H1 (cell line): ENCODE measurements around the gene CFAP221. TPM values are rescaled to one million over a fixed set of nuclear protein-coding genes. Genes with fewer than 3 reads are reported as not detected.

Experiments
- CTCF ChIA-PET: fragments of 300-600 bp; sonication (Branson Sonifier 250); formaldehyde crosslinking; loops from one replicate; lab custom pipeline; 2021; ENCODE audit not compliant: partially characterized antibody; lab: Charles Lee
- POLR2A ChIA-PET: fragments of 300-600 bp; sonication (Branson Sonifier 250); formaldehyde crosslinking; loops from one replicate; lab custom pipeline; 2021; ENCODE audit warnings: inconsistent platforms; ENCODE audit not compliant: partially characterized antibody; lab: Charles Lee
- DNase-seq, 2 experiments: peaks; one replicate each; pipeline versions ENCODE4 v3.0.0 to v3.0.0-alpha.2; 2010 to 2022; ENCODE audit warnings: low spot score in 2 of 2, low read depth in 1 of 2, mixed read lengths in 1 of 2
- FAIRE-seq: peaks from 2 replicates; lab custom pipeline; 2011; peaks lifted over from hg19 to GRCh38; lab: Jason Lieb, UNC
- H2AFZ ChIP-seq: 2 replicates; pipeline ENCODE4 v1.8.1; 2012; ENCODE audit warnings: low read length, inconsistent platforms
- H2AK5ac ChIP-seq: 2 replicates; pipeline ENCODE4 v1.6.1; 2013; ENCODE audit warnings: low read depth, low read length
- H2BK120ac ChIP-seq: replicated peaks from 2 replicates; pipeline ENCODE3; 2013; ENCODE audit warnings: low read depth, low read length, inconsistent platforms
- H2BK12ac ChIP-seq: 2 replicates; pipeline ENCODE4 v1.6.1; 2013; ENCODE audit warnings: low read depth, low read length
- H2BK15ac ChIP-seq: 2 replicates; pipeline ENCODE4 v1.6.1; 2013; ENCODE audit warnings: low read length
- H2BK20ac ChIP-seq: 2 replicates; pipeline ENCODE4 v1.6.1; 2013; ENCODE audit warnings: low read length
- H2BK5ac ChIP-seq: 2 replicates; pipeline ENCODE4 v1.6.1; 2013; ENCODE audit warnings: low read depth, low read length
- H3K14ac ChIP-seq: 2 replicates; pipeline ENCODE4 v1.6.1; 2013; ENCODE audit warnings: inconsistent platforms; ENCODE audit not compliant: insufficient read length
- H3K18ac ChIP-seq: 2 replicates; pipeline ENCODE4 v1.6.1; 2013; ENCODE audit warnings: low read length; ENCODE audit errors: extremely low read depth
- H3K23ac ChIP-seq: 2 replicates; pipeline ENCODE4 v1.6.1; 2013; ENCODE audit warnings: inconsistent platforms; ENCODE audit not compliant: insufficient read length
- H3K23me2 ChIP-seq: 2 replicates; pipeline ENCODE4 v1.6.1; 2013; ENCODE audit warnings: low read depth, low read length
- H3K27ac ChIP-seq: 2 replicates; pipeline ENCODE4 v1.6.1; 2011; ENCODE audit warnings: low read depth, low read length, inconsistent platforms
- H3K27me3 ChIP-seq, 4 experiments: replicated peaks in 1 of 4; 1 replicate in 1 of 4; 2 replicates in 3 of 4; pipeline versions ENCODE4 v1.6.1 to v1.8.1; 2011 to 2013; ENCODE audit warnings: low read length in 3 of 4, mild to moderate bottlenecking in 3 of 4, inconsistent platforms in 2 of 4, mixed read lengths in 2 of 4, moderate library complexity in 1 of 4; ENCODE audit not compliant: control insufficient read depth in 3 of 4, insufficient read depth in 3 of 4; ENCODE audit errors: extremely low read depth in 1 of 4
- H3K36me3 ChIP-seq, 4 experiments: 2 replicates each; pipeline versions ENCODE4 v1.6.1 to v1.8.1; 2011 to 2013; ENCODE audit warnings: mild to moderate bottlenecking in 4 of 4, low read length in 3 of 4, moderate library complexity in 2 of 4, control low read depth in 1 of 4, inconsistent platforms in 1 of 4; ENCODE audit not compliant: insufficient read depth in 4 of 4, control insufficient read depth in 2 of 4
- H3K4ac ChIP-seq: replicated peaks from 2 replicates; pipeline ENCODE3; 2013; ENCODE audit warnings: low read length, low read depth, mixed read lengths, inconsistent platforms; ENCODE audit not compliant: insufficient read length
- H3K4me1 ChIP-seq, 4 experiments: replicated peaks in 1 of 4; 1 replicate in 1 of 4; 2 replicates in 3 of 4; pipeline versions ENCODE4 v1.6.1 to v1.8.1; 2011 to 2013; ENCODE audit warnings: low read length in 3 of 4, inconsistent platforms in 2 of 4, mixed read lengths in 1 of 4; ENCODE audit not compliant: insufficient read depth in 4 of 4, control insufficient read depth in 3 of 4
- H3K4me2 ChIP-seq, 2 experiments: 2 replicates each; pipeline versions ENCODE4 v1.6.1 to v1.8.1; 2011 to 2013; ENCODE audit warnings: low read depth in 2 of 2, low read length in 2 of 2, control low read depth in 1 of 2, inconsistent platforms in 1 of 2, mild to moderate bottlenecking in 1 of 2; ENCODE audit not compliant: insufficient read depth in 1 of 2
- H3K4me3 ChIP-seq, 4 experiments: fragments of 200-600, 300-600 bp in 1 of 4; sonication (generic), shearing (Covaris generic), sonication (Bioruptor Twin) in 1 of 4; 2 replicates each; pipeline versions ENCODE4 v1.5.1 to v1.8.1; 2011 to 2016; ENCODE audit warnings: low read length in 4 of 4, low read depth in 3 of 4, control low read depth in 2 of 4, inconsistent platforms in 2 of 4, mild to moderate bottlenecking in 2 of 4, mixed read lengths in 1 of 4, moderate library complexity in 1 of 4; ENCODE audit not compliant: insufficient read depth in 2 of 4; ENCODE audit errors: extremely low read depth in 1 of 4
- H3K56ac ChIP-seq: replicated peaks from 2 replicates; pipeline ENCODE3; 2013; ENCODE audit warnings: low read depth, mild to moderate bottlenecking, mixed read lengths, low read length, inconsistent platforms; ENCODE audit not compliant: insufficient read length
- H3K79me1 ChIP-seq: 2 replicates; pipeline ENCODE4 v1.6.1; 2013; ENCODE audit warnings: low read depth, low read length, control low read depth
- H3K79me2 ChIP-seq, 2 experiments: 2 replicates each; pipeline versions ENCODE4 v1.6.1 to v1.8.1; 2012 to 2013; ENCODE audit warnings: low read length in 2 of 2, mild to moderate bottlenecking in 2 of 2, inconsistent platforms in 1 of 2; ENCODE audit not compliant: insufficient read depth in 2 of 2, control insufficient read depth in 1 of 2
- H3K9ac ChIP-seq, 4 experiments: replicated peaks in 1 of 4; 1 replicate in 1 of 4; 2 replicates in 3 of 4; pipeline versions ENCODE4 v1.6.1 to v1.8.1; 2011 to 2013; ENCODE audit warnings: low read depth in 3 of 4, low read length in 3 of 4, control low read depth in 2 of 4, mild to moderate bottlenecking in 2 of 4, moderate library complexity in 2 of 4, inconsistent platforms in 1 of 4; ENCODE audit errors: extremely low read depth in 1 of 4
- H3K9me3 ChIP-seq, 2 experiments: 2 replicates each; pipeline versions ENCODE4 v1.6.1 to v1.8.1; 2012 to 2013; ENCODE audit warnings: mild to moderate bottlenecking in 2 of 2, moderate library complexity in 2 of 2, control low read depth in 1 of 2, inconsistent platforms in 1 of 2, low read depth in 1 of 2, low read length in 1 of 2, mixed read lengths in 1 of 2; ENCODE audit not compliant: insufficient read depth in 2 of 2
- H4K20me1 ChIP-seq, 2 experiments: replicated peaks in 1 of 2; 2 replicates each; pipeline versions ENCODE3 to v1.8.1; 2011 to 2013; ENCODE audit warnings: inconsistent platforms in 2 of 2, low read length in 2 of 2, mild to moderate bottlenecking in 1 of 2; ENCODE audit not compliant: insufficient read depth in 2 of 2, control insufficient read depth in 1 of 2
- H4K5ac ChIP-seq: 2 replicates; pipeline ENCODE4 v1.6.1; 2013; ENCODE audit warnings: low read length, low read depth, mixed read lengths, inconsistent platforms; ENCODE audit not compliant: insufficient read length
- H4K8ac ChIP-seq: 2 replicates; pipeline ENCODE4 v1.8.0; 2013; ENCODE audit warnings: mild to moderate bottlenecking, moderate library complexity, low read length, inconsistent platforms; ENCODE audit not compliant: insufficient read depth; ENCODE audit errors: extremely low read depth
- H4K91ac ChIP-seq: replicated peaks from 2 replicates; pipeline ENCODE3; 2013; ENCODE audit warnings: low read length, mixed read lengths, inconsistent platforms; ENCODE audit not compliant: insufficient read length
- BACH1 ChIP-seq: IDR thresholded peaks from 2 replicates; pipeline ENCODE4 v1.6.1; 2012; ENCODE audit warnings: low read length, improper control_type of control experiment
- GABPA ChIP-seq: IDR thresholded peaks from 2 replicates; pipeline ENCODE4 v1.6.1; 2011; ENCODE audit warnings: mild to moderate bottlenecking, low read length, moderate library complexity, borderline replicate concordance; ENCODE audit not compliant: insufficient read depth
- JUN ChIP-seq: IDR thresholded peaks from 2 replicates; pipeline ENCODE4 v1.6.1; 2011; ENCODE audit warnings: low read depth, mild to moderate bottlenecking, improper control_type of control experiment, low read length
- MAFK ChIP-seq: IDR thresholded peaks from 2 replicates; pipeline ENCODE4 v1.6.1; 2012; ENCODE audit warnings: low read depth, mild to moderate bottlenecking, improper control_type of control experiment, low read length
- MAX ChIP-seq: IDR thresholded peaks from 2 replicates; pipeline ENCODE4 v1.6.1; 2012; ENCODE audit warnings: inconsistent platforms
- POLR2AphosphoS5 ChIP-seq: IDR thresholded peaks from 2 replicates; pipeline ENCODE4 v1.6.1; 2011; ENCODE audit warnings: low read depth, low read length
- RNF2 ChIP-seq: fragments of 200-900, 300-1000 bp; sonication (generic); IDR thresholded peaks from 2 replicates; pipeline ENCODE4 v1.7.1; 2016; ENCODE audit warnings: borderline replicate concordance, low read depth, mild to moderate bottlenecking, antibody characterized with exemption, low read length; ENCODE audit not compliant: poor library complexity, severe bottlenecking; ENCODE audit errors: missing control alignments
- SP4 ChIP-seq: IDR thresholded peaks from 2 replicates; pipeline ENCODE4 v1.6.1; 2012; ENCODE audit warnings: low read length, inconsistent platforms
- WGBS, 2 experiments: shearing (Covaris generic) in 1 of 2; methylation state at CpG; one replicate each; pipeline versions ENCODE4 v1.1.6 to v1.1.7; 2013 to 2015; ENCODE audit warnings: low lambda C conversion rate in 2 of 2, mixed read lengths in 2 of 2, inconsistent platforms in 1 of 2, low coverage in 1 of 2, missing lambda C conversion rate in 1 of 2; ENCODE audit not compliant: insufficient replicate concordance in 2 of 2, insufficient coverage in 1 of 2, insufficient read length in 1 of 2; ENCODE audit errors: extremely low coverage in 1 of 2, missing lambda C conversion rate in 1 of 2; 5-methylcytosine and 5-hydroxymethylcytosine counted together
- polyA plus RNA-seq, 7 experiments: library from polyadenylated mRNA; depleted of rRNA in 3 of 7; stranded (reverse) in 5 of 7; unstranded in 2 of 7; fragments of >200 nt in 5 of 7; fragments of 200-250 nt in 2 of 7; gene quantifications; 1 replicate in 5 of 7; 2 replicates in 1 of 7; 4 replicates in 1 of 7; pipeline versions ENCODE4 v1.2.1 to v1.2.3, GENCODE V29; 2011 to 2013; ENCODE audit warnings: missing spikeins in 2 of 7, mixed read lengths in 2 of 7
- total RNA-seq: library from RNA; stranded (reverse); fragmentation: NEBNext Ultra II Directional; extraction: Animal tissue kit (Norgen Biotek cat#: 25700); gene quantifications from 2 replicates; pipeline ENCODE4 v1.2.1, GENCODE V29; 2021

Gene CFAP221
- total and polyA plus RNA-seq, 2 of the 8 experiments (the other 6 are each of a cell fraction or from before 2014, with no cell fraction given), result 0.14 to 0.71 TPM

- no peak overlapping the region for H3K23ac ChIP-seq
- no peak overlapping the region for H3K4me3 ChIP-seq
- no peak overlapping the region for H2AFZ ChIP-seq
- H3K14ac ChIP-seq, result no peak overlapping the region
- H2BK5ac ChIP-seq, result no peak overlapping the region
- no peak overlapping the region for H2AK5ac ChIP-seq
- no peak overlapping the region for H4K8ac ChIP-seq
- H3K36me3 ChIP-seq, result no peaks in the 10 kb centered on the region
- no peak overlapping the region for H3K56ac ChIP-seq
- no peaks in the 10 kb centered on the region for H3K79me2 ChIP-seq
- H4K5ac ChIP-seq, result no peak overlapping the region
- no peaks in the 10 kb centered on the region for H3K27me3 ChIP-seq
- no peak overlapping the region for H3K18ac ChIP-seq
- no peak overlapping the region for H3K9ac ChIP-seq
- DNase-seq, result no peak
- 93% methylated on average over 3 of the region's 3 CpGs; no CpG with 5 or more reads in 1 of the 2 experiments for WGBS, 2 experiments
- no peaks in the 10 kb centered on the region for H3K9me3 ChIP-seq
- H2BK120ac ChIP-seq, result no peak overlapping the region
- no peak overlapping the region for H4K91ac ChIP-seq
- CTCF ChIA-PET, result interaction anchor here (0.8 to 1.4 kb wide), 3 partner anchors 75 to 109 kb away, joined by 3 to 4 read pairs (median 4); no protein-coding TSS in a partner anchor
- H2BK12ac ChIP-seq, result no peak overlapping the region
- H2BK20ac ChIP-seq, result no peak overlapping the region
- H3K4me1 ChIP-seq, result no peaks in the 10 kb centered on the region
- no peaks in the 10 kb centered on the region for H4K20me1 ChIP-seq
- POLR2A ChIA-PET, result no interaction called here
- H2BK15ac ChIP-seq, result no peak overlapping the region
- no peak for FAIRE-seq
- H3K4me2 ChIP-seq, result no peak overlapping the region
- H3K4ac ChIP-seq, result no peak overlapping the region
- no peaks in the 10 kb centered on the region for H3K79me1 ChIP-seq
- no peak overlapping the region for H3K27ac ChIP-seq
- no peaks in the 10 kb centered on the region for H3K23me2 ChIP-seq
- no peak for TF ChIP-seq RNF2
- TF ChIP-seq POLR2AphosphoS5, result no peak
- TF ChIP-seq MAFK, result no peak
- TF ChIP-seq MAX, result no peak
- no peak for TF ChIP-seq JUN
- TF ChIP-seq SP4, result no peak
- no peak for TF ChIP-seq GABPA
- no peak for TF ChIP-seq BACH1
Observed at GRCh38 chr2:119586085-119586484, 41.8 kb downstream of the CFAP221 start.
